HG02840 (cell line): Measurements from ENCODE around the gene TMEM41B.

ENCODE experiments used
- ATAC-seq: cut with Tn5 transposase; IDR thresholded peaks from one replicate; pipeline ENCODE4 v1.9.1; 2021; ENCODE audit warnings: mild to moderate bottlenecking, moderate library complexity, moderate number of reproducible peaks; ENCODE audit not compliant: unreplicated experiment, low FRiP score

TMEM41B gene

GRCh38 chr11:9310485-9311090, 3.8 kb downstream of the TMEM41B start:
- no peak for ATAC-seq

- no peak for ATAC-seq
Observed at GRCh38 chr11:9304178-9304577, 10.2 kb downstream of the TMEM41B start.

GRCh38 chr11:9302448-9302847, 11.9 kb downstream of the TMEM41B start:
- ATAC-seq, result no peak

GRCh38 chr11:9301720-9302119, 12.7 kb downstream of the TMEM41B start:
- no peak for ATAC-seq

GRCh38 chr11:9293646-9294045, 20.7 kb downstream of the TMEM41B start:
- no peak for ATAC-seq

GRCh38 chr11:9285850-9286587, 28.4 kb downstream of the TMEM41B start:
- ATAC-seq, result no peak

GRCh38 chr11:9280655-9281301, 33.6 kb downstream of the TMEM41B start:
- peak; percentile 88 for ATAC-seq

GRCh38 chr11:9277176-9277575, 37.2 kb downstream of the TMEM41B start:
- ATAC-seq, result no peak

GRCh38 chr11:9276571-9276970, 37.8 kb downstream of the TMEM41B start:
- ATAC-seq, result no peak

GRCh38 chr11:9274499-9275258, 39.7 kb downstream of the TMEM41B start:
- ATAC-seq, result no peak

- no peak for ATAC-seq
Observed at GRCh38 chr11:9273376-9274336, 40.7 kb downstream of the TMEM41B start.

GRCh38 chr11:9269492-9270013, 44.8 kb downstream of the TMEM41B start:
- ATAC-seq, result no peak

GRCh38 chr11:9267680-9268079, 46.7 kb downstream of the TMEM41B start:
- ATAC-seq, result no peak

GRCh38 chr11:9266926-9267325, 47.5 kb downstream of the TMEM41B start:
- no peak for ATAC-seq

GRCh38 chr11:9266132-9266736, 48.2 kb downstream of the TMEM41B start:
- ATAC-seq, result no peak

- peak; percentile 36 for ATAC-seq
Observed at GRCh38 chr11:9265211-9266131, 48.9 kb downstream of the TMEM41B start, which contains the start of gene DENND5A. Gene DENND5A, minus strand, starts transcription at chr11:9265350. Its CDS starts 281 bp downstream, at chr11:9265069.

- peak; percentile 19 for ATAC-seq
Observed at GRCh38 chr11:9264316-9265210, 49.8 kb downstream of the TMEM41B start.
